ENCODE results near the gene SYCP2.

- TF ChIP-seq CTCF (IDR thresholded peaks at IDR 0.05; ENCODE audit: low read depth, low read length), result no peak
- TF ChIP-seq EZH2phosphoT487 (IDR thresholded peaks at IDR 0.05; ENCODE audit: low read depth), result no peak
These were observed 88.0 kb downstream of the SYCP2 start for GRCh38 chr20:59845472-59845871.
